HG03060 (cell line): ENCODE data around the gene PNCK.
"Not testable (repeated sequence)": the region's sequence is repeated elsewhere in the genome, so short reads cannot be mapped to it uniquely, and the experiment has no call there.

Source experiments
- ATAC-seq: cut with Tn5 transposase; IDR thresholded peaks from one replicate; pipeline ENCODE4 v1.9.1; 2021; ENCODE audit warnings: low read depth, moderate number of reproducible peaks; ENCODE audit not compliant: unreplicated experiment

The PNCK gene

DNA sequence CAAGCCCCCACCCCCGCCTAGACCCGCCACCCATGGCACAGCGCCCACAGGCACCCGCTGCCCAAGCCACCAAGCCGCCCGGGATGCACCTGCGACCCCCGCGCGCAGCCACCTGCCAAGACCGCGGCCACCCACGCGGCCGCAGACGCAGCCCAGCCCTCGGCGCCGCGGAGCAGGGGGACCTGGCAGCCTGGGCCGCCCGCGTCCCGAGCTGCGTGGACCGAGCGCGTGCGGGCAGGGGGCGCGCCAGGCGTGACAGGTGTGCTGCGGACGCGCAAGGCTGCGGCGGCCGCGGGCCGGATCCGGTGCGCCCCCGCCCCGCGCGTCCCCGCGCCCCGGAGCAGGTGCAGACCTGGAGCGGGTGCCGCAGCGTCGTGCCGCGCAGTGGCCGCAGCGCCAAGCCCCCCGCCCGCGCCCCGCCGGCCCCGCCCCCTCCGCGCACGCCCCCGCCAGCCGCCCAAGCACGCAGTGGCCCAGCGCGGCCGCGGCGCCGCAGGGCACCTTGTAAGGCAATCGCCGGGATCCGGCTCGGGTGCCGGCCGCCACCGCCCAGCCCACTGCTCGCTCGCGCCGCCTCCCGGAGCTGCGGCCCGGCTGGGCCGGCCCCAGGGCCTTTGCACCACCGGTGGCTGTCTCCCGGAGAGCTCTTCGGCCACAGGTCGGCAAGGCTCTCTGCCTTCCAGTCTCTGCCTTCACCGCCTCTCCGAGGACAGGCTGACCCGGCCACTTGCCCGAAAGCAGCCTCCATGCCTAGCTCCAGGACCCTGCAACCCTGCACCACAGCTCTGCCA is at the start of gene PNCK:
Gene PNCK, minus strand, starts transcription at position 386 of the 791 bp plus-strand sequence. CDS start 737 bp downstream, outside the sequence.
- no peak for ATAC-seq

GRCh38 chrX:153722704-153723350 is 49.2 kb upstream of the PNCK start:
- no peak for ATAC-seq

- ATAC-seq: no peak
These were observed 46.1 kb upstream of the PNCK start for GRCh38 chrX:153719701-153720100.

DNA sequence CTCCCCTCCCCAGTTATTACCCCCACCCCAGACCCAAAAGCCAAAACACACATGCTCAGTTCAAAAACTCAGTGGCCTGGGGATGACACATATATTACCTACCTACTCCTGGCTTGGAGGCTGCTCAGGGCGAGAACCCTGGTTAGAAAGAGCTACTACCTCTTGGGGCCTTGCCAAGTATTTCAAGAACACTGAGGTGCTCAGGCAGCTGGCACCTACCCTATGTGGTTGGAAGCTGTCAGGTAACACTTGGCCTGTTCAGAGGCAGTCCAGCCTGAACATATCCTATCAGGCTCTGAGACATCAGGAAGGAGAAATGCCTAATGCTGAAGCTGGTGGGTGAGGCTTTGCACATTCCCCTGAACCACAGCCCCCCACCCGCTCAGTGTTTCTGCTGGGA is 45.6 kb upstream of the PNCK start:
- no peak for ATAC-seq

DNA sequence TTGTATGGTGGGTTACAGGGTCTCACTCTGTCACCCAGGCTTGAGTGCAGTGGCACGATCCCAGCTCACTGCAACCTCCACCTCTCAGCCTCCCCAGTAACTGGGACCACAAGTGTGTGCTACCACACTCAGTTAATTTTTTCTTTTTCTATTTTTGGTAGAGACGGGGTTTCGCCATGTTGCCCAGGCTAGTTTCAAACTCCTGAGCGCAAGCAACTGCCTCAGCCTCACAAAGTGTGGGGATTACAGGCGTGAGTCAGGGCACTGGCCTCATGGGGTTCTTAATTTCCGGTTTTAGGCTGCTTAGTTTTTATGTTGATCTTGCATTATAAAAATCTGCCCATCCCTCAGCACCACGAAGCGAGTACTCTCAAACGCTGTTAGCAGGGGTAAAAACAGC is 43.8 kb upstream of the PNCK start:
- ATAC-seq: no peak

- no peak for ATAC-seq
These were observed 40.6 kb upstream of the PNCK start for GRCh38 chrX:153714256-153714655.

GRCh38 chrX:153709726-153710674 is 36.4 kb upstream of the PNCK start:
- no peak for ATAC-seq

GRCh38 chrX:153708415-153708814 is 34.8 kb upstream of the PNCK start:
- no peak for ATAC-seq

DNA sequence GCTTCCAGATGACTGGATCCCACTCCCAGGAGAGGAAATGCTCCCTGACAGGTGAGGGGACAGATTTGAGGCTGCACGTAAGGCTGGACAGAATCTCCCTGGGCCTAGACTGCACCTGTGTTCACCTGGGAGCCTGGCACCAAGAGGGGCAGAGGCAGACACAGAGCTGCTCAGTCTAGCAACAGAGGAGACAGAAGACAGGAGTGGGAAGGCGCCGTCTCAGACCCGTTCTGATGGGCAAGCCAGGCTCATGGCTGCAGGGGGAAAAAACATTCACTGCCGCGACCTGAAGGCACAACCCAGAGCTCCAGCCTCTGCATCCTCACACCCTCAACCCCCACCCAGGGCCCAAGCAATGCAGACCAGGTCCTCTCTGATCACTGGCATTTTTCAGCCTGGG is 33.8 kb upstream of the PNCK start:
- no peak for ATAC-seq

DNA sequence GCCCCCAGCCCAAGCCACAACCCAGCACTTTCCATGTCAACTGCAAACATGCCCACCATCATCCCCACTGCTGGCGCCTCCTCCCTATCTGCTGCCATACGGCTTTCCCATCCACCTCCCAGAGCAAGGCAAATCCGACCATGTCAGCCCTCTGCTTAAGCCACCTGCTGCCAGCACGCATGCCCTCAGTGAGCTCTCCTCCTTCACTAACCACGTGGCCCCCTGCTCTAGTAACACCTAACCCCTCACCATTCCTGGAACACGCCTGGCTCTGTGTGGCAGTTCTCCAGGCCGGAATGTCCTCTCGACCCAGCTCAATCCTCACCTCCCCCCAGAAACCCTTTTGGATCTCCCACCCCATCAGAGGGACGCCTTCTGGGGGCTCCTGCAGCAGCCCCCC is 33.2 kb upstream of the PNCK start:
- ATAC-seq: no peak

DNA sequence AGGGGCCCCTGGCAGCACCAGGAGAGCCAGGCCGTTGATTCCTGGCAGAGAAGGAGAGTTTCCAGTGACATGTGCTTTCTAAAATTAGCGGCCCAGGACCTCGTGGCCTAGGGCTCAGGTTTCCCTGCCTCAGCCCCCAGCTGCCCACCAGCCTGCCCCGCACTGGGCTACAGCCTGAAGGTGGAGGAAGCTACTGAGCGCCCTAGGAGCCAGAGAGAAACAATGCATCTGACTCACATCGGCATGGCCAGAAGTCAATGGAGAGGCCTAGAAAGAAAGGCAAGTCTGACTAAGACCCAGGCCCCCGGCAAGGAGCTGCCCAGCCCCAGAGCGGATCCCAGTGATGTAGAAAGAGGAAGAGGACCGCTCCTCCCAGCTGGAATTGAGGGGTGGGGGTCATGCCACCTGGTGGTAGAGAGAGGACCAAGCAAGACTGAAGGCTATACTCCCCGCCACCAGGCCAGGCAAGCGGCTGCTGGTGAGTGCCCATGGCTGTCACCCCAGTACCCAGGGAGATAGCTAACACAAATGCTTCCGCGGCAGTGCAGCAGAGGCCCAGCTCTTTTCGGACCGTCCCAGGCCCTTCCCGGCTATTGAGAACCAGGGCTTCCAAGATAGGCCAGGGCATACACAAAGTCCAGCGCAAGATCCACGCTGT is 31.9 kb upstream of the PNCK start:
- ATAC-seq: not testable (repeated sequence)

- not testable (repeated sequence) for ATAC-seq
These were observed 31.2 kb upstream of the PNCK start for GRCh38 chrX:153704631-153705402.

DNA sequence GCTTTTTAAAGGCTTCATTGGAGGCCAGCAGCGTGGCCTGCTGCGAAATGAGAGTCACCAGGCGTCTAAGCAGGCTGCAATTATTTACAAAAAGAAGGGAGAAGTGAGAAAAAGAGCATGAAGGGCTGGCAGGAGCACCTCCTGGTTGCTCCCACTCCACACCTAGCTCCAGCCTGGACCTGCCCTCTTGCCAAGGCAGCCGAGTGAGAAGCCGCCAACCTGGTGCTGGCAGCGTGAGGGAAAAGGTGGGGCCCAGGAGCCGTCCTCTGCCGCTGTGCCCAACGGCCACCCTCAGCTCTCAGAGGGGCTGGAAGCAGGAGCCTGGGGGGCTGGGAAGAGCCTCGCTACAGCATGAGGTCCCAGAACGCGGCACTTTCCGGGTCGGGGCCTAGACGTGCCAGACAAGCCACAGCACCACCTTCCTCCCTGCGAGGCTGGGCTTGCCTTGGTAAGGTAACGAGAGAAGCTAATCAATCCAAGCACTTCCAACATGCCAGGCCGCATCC is 30.5 kb upstream of the PNCK start:
- no peak for ATAC-seq

DNA sequence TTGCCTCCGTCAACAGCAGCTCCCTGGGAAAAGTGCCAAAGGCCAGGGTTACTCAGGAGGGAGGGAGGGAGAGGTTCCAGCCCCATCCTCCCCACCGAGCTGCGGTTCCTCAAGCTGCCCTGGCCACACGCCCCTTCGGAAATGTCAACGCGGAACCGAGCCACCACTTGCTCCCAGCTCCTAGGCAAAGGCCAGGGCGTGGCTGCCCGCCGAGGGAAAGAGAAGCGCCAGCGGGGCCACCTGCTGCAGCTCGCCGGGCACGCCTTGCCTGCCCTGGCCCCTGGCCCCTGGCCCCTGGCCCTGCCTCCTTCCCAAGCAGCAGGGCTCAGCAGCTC is 29.4 kb upstream of the PNCK start:
- ATAC-seq: no peak

DNA sequence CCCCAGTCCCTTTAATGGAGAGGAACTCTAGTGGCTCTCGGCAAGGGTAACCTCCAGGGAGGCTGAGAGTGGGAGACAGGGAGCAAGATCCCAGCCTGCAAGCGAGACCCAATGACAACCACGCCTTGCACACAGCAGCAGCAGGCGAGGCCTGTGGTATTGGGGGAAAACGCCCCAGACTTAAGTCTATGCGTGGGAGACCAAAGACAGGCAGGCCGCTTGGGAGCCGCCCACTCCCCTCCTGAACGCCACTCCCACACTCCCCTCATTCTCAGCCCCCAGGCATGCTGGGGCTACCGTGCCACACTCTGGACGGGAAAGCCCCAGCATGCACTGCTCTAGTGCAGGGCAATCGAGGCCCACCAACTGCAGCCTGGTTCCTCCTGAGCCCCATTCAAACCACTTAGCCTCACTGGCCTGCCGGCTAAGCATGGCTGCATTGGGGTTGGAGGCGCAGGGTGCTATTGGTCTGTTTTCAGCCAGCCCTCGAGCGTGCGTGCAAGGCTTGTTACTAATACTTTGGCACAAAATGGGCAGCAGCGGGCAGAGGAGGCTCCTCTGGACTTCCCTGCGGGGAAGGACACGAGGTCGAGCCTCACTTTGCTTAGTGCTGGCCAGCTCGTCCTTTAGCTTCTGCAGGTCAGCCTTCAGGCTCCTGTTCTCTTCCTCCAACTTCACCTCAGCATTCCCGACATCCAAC is 28.9 kb upstream of the PNCK start:
- ATAC-seq: no peak

GRCh38 chrX:153701706-153702105 is 28.1 kb upstream of the PNCK start:
- ATAC-seq: no peak

DNA sequence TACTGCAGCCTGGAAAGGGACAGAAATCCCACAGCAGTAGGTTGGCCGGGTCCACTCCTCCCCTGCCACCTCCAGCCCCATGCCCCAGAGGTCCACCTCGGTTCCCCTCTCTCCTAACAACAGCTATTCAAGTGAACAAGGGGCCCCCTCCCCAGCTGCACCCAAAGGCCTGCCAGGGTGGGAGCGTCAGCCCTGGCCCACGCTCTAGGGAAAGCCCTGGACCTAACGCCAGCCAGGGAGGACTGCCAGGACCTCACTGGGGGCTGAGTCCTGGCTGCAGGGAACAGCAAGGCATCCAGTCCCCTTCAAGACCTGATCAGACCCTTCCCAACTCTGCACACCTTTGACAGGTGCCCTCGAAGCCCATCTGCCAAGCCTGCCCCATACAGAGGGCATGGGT is 27.4 kb upstream of the PNCK start:
- no peak for ATAC-seq

GRCh38 chrX:153700376-153700945 is 26.8 kb upstream of the PNCK start:
- no peak for ATAC-seq
